Brain pericyte (primary cell): ENCODE data around the gene GPC6.

Experiments used
- DNase-seq: peaks from one replicate; pipeline ENCODE4 v3.0.0-alpha.2; 2012; ENCODE audit warnings: low read depth, low spot score

The GPC6 gene

GRCh38 chr13:93268327-93269028, 41.9 kb downstream of the GPC6 start:
- no peak for DNase-seq

GRCh38 chr13:93270769-93271742, 44.4 kb downstream of the GPC6 start:
- DNase-seq: no peak

GRCh38 chr13:93279982-93280381, 53.4 kb downstream of the GPC6 start:
- DNase-seq: no peak

- DNase-seq: no peak
Observed at GRCh38 chr13:93280688-93281087, 54.1 kb downstream of the GPC6 start.

- DNase-seq: no peak
Observed at GRCh38 chr13:93283255-93283654, 56.6 kb downstream of the GPC6 start.

- no peak for DNase-seq
Observed at GRCh38 chr13:93284064-93284463, 57.5 kb downstream of the GPC6 start.

- DNase-seq: no peak
Observed at GRCh38 chr13:93286047-93286446, 59.4 kb downstream of the GPC6 start.

GRCh38 chr13:93289053-93289452, 62.4 kb downstream of the GPC6 start:
- DNase-seq: no peak

- DNase-seq: no peak
Observed at GRCh38 chr13:93289842-93290241, 63.2 kb downstream of the GPC6 start.

- DNase-seq: no peak
Observed at GRCh38 chr13:93290503-93290902, 63.9 kb downstream of the GPC6 start.

- DNase-seq: no peak
Observed at GRCh38 chr13:93292366-93292765, 65.8 kb downstream of the GPC6 start.

- DNase-seq: no peak
Observed at GRCh38 chr13:93293710-93294109, 67.1 kb downstream of the GPC6 start.

GRCh38 chr13:93296584-93296983, 70.0 kb downstream of the GPC6 start:
- DNase-seq: no peak

- DNase-seq: no peak
Observed at GRCh38 chr13:93298713-93299112, 72.1 kb downstream of the GPC6 start.

GRCh38 chr13:93304134-93304533, 77.5 kb downstream of the GPC6 start:
- DNase-seq: no peak

GRCh38 chr13:93304868-93305613, 78.4 kb downstream of the GPC6 start:
- no peak for DNase-seq

- DNase-seq: no peak
Observed at GRCh38 chr13:93305886-93306285, 79.3 kb downstream of the GPC6 start.

GRCh38 chr13:93307136-93307535, 80.5 kb downstream of the GPC6 start:
- DNase-seq: no peak

- DNase-seq: no peak
Observed at GRCh38 chr13:93307651-93308050, 81.0 kb downstream of the GPC6 start.

- DNase-seq: no peak
Observed at GRCh38 chr13:93309886-93310523, 83.4 kb downstream of the GPC6 start.

- no peak for DNase-seq
Observed at GRCh38 chr13:93316841-93317240, 90.2 kb downstream of the GPC6 start.
